GM12878 (cell line): Measurements from ENCODE around the gene PHF11. TPM values are rescaled to one million over a fixed set of nuclear protein-coding genes. Genes with fewer than 3 reads are reported as not detected.

ENCODE experiments used
- ATAC-seq: fragments of 200-7000 bp; cut with Tn5 transposase; 3 replicates; pipeline ENCODE4 v1.9.1; 2020; ENCODE audit warnings: mild to moderate bottlenecking, moderate library complexity
- BruUV-seq: library from RNA; stranded (reverse); fragments of 400-500 nt; replicated peaks from 2 replicates; lab custom pipeline; 2021; lab: Mats Ljungman, UMichigan
- CTCF ChIA-PET: fragments of 300-600 bp; sonication (Branson Sonifier 250); formaldehyde crosslinking; extraction: SDS; loops from one replicate; lab custom pipeline; 2021; ENCODE audit warnings: inconsistent platforms; lab: Yijun Ruan, JAX
- POLR2A ChIA-PET: fragments of 350-600 bp; formaldehyde crosslinking; extraction: SDS; loops from one replicate; lab custom pipeline; 2021; ENCODE audit warnings: inconsistent platforms; lab: Charles Lee
- RAD21 ChIA-PET: fragments of 300-600 bp; sonication (Branson Sonifier 250); formaldehyde crosslinking; loops from one replicate; lab custom pipeline; 2023; ENCODE audit warnings: antibody characterized with exemption; ENCODE audit not compliant: unreplicated experiment; lab: Charles Lee
- SMC1A ChIA-PET: fragments of 300-600 bp; sonication (Branson Sonifier 250); formaldehyde crosslinking; loops from one replicate; lab custom pipeline; 2023; ENCODE audit not compliant: unreplicated experiment, uncharacterized antibody; lab: Charles Lee
- DNase-seq: peaks from one replicate; pipeline ENCODE4 v3.0.0-alpha.2; 2011; ENCODE audit warnings: low read depth, low spot score
- FAIRE-seq: peaks from 3 replicates; lab custom pipeline; 2011; peaks lifted over from hg19 to GRCh38; lab: Jason Lieb, UNC
- H2AFZ ChIP-seq: 2 replicates; pipeline ENCODE4 v1.6.0; 2011; ENCODE audit warnings: low read depth, low read length, control low read depth; ENCODE audit not compliant: control insufficient read depth
- H3K27ac ChIP-seq: 2 replicates; pipeline ENCODE4 v1.5.1; 2011; ENCODE audit warnings: control low read depth; ENCODE audit not compliant: control insufficient read depth, insufficient read depth
- H3K27me3 ChIP-seq, 2 experiments: replicated peaks in 1 of 2; 2 replicates each; pipeline versions ENCODE4 v1.6.0 to v1.6.1; 2011; ENCODE audit warnings: low read length in 1 of 2; ENCODE audit not compliant: control insufficient read depth in 2 of 2, insufficient read depth in 2 of 2
- H3K36me3 ChIP-seq, 2 experiments: 2 replicates each; pipeline ENCODE4 v1.5.1; 2011; ENCODE audit warnings: low read length in 1 of 2; ENCODE audit not compliant: control insufficient read depth in 2 of 2, insufficient read depth in 2 of 2
- H3K4me1 ChIP-seq: 2 replicates; pipeline ENCODE4 v1.6.1; 2011; ENCODE audit warnings: mild to moderate bottlenecking, low read length, moderate library complexity, mixed read lengths; ENCODE audit not compliant: control insufficient read depth, insufficient read depth
- H3K4me2 ChIP-seq: 2 replicates; pipeline ENCODE4 v1.6.0; 2011; ENCODE audit warnings: control low read depth; ENCODE audit not compliant: control insufficient read depth, insufficient read depth
- H3K4me3 ChIP-seq: fragments of 200-600 bp; sonication (generic); 2 replicates; pipeline ENCODE4 v1.5.1; 2016
- H3K79me2 ChIP-seq: 2 replicates; pipeline ENCODE4 v1.6.0; 2011; ENCODE audit warnings: low read length; ENCODE audit not compliant: control insufficient read depth, insufficient read depth
- H3K9ac ChIP-seq: 2 replicates; pipeline ENCODE4 v1.8.0; 2011; ENCODE audit warnings: low read length, control low read depth, mixed read lengths; ENCODE audit not compliant: control insufficient read depth, insufficient read depth
- H3K9me3 ChIP-seq: replicated peaks from 3 replicates; pipeline ENCODE4 v1.5.1; 2011; ENCODE audit warnings: mild to moderate bottlenecking, low read length; ENCODE audit not compliant: control insufficient read depth, insufficient read depth
- H4K20me1 ChIP-seq: 2 replicates; pipeline ENCODE4 v1.6.0; 2011; ENCODE audit not compliant: control insufficient read depth, insufficient read depth
- CBX3 ChIP-seq: fragments of 200-600 bp; sonication (generic); IDR thresholded peaks from 2 replicates; pipeline ENCODE4 v1.6.1; 2016; ENCODE audit warnings: low read depth, borderline replicate concordance
- CREM ChIP-seq: IDR thresholded peaks from 2 replicates; pipeline ENCODE4 v1.6.1; 2014; ENCODE audit warnings: antibody characterized with exemption, low read depth
- SMC3 ChIP-seq: IDR thresholded peaks from 2 replicates; pipeline ENCODE4 v1.6.1; 2011; ENCODE audit warnings: low read length, improper control_type of control experiment, borderline replicate concordance
- STAT1 ChIP-seq: fragments of 450-650 bp; conservative IDR thresholded peaks from 2 replicates; pipeline ENCODE4 v1.6.1; 2014; ENCODE audit warnings: antibody characterized with exemption, mild to moderate bottlenecking
- SUZ12 ChIP-seq: fragments of 200-600 bp; sonication (generic); IDR thresholded peaks from one replicate; pipeline ENCODE4 v1.6.1; 2018; ENCODE audit warnings: antibody characterized with exemption, mild to moderate bottlenecking; ENCODE audit not compliant: unreplicated experiment
- TBL1XR1 ChIP-seq: IDR thresholded peaks from 2 replicates; pipeline ENCODE4 v1.6.1; 2012; ENCODE audit warnings: low read depth, low read length, improper control_type of control experiment
- ZNF274 ChIP-seq: IDR thresholded peaks from one replicate; pipeline ENCODE4 v1.8.0; 2011; ENCODE audit not compliant: insufficient read length, insufficient read depth
- WGBS: methylation state at CpG from one replicate; pipeline ENCODE4 v1.1.6; 2016; ENCODE audit warnings: low lambda C conversion rate; ENCODE audit not compliant: insufficient replicate concordance, insufficient coverage; ENCODE audit errors: missing lambda C conversion rate; 5-methylcytosine and 5-hydroxymethylcytosine counted together
- in situ Hi-C: fragments of 300-500 bp; cut with MboI; formaldehyde crosslinking; loops from 9 replicates; pipeline ENCODE4 v1.14.3; 2018; ENCODE audit warnings: mixed read lengths
- intact Hi-C: fragments of 100-400 bp; cut with micrococcal nuclease; formaldehyde crosslinking; loops from one replicate; pipeline ENCODE4 v1.14.2; 2022; ENCODE audit not compliant: unreplicated experiment
- polyA plus RNA-seq, 11 experiments: library from polyadenylated mRNA; depleted of rRNA in 4 of 11; unstranded in 6 of 11; stranded (reverse) in 5 of 11; fragments of >200 nt; fragmentation: Nextera tagmentation in 4 of 11; fragmentation: Illumina TruSeq in 1 of 11; extraction: Ambion mirVana in 4 of 11; extraction: Trizol in 1 of 11; gene quantifications; 1 replicate in 1 of 11; 2 replicates in 10 of 11; pipeline versions ENCODE4 v1.2.1 to v1.2.3, GENCODE V29; 2011 to 2016; ENCODE audit warnings: inconsistent platforms in 2 of 11, missing spikeins in 2 of 11, low read depth in 1 of 11
- total RNA-seq, 4 experiments: library from RNA; depleted of rRNA in 3 of 4; stranded (reverse); fragments of >200 nt in 3 of 4; fragmentation: Illumina TruSeq in 1 of 4; extraction: Trizol in 1 of 4; gene quantifications; 2 replicates each; pipeline versions ENCODE4 v1.2.1 to v1.2.3, GENCODE V29; 2013 to 2021
- TF ChIP-seq, protein P1 (sequence below): fragments of 450-650 bp; IDR thresholded peaks from 2 replicates; pipeline ENCODE4 v1.6.1; 2017; ENCODE audit warnings: antibody characterized with exemption, mild to moderate bottlenecking, moderate library complexity
- TF ChIP-seq, protein P2 (sequence below): IDR thresholded peaks from 2 replicates; pipeline ENCODE4 v1.6.1; 2012; ENCODE audit warnings: low read depth, low read length, improper control_type of control experiment
- TF ChIP-seq, protein P3 (sequence below): fragments of 450-650 bp; IDR thresholded peaks from 2 replicates; pipeline ENCODE4 v1.6.1; 2017; ENCODE audit warnings: low read depth, mild to moderate bottlenecking, moderate library complexity

PHF11 gene
- total and polyA plus RNA-seq, 10 of the 15 experiments (the other 5 are each of a cell fraction or from before 2014, with no cell fraction given): 16.9 to 77.3 (median 32.7) TPM

DNA sequence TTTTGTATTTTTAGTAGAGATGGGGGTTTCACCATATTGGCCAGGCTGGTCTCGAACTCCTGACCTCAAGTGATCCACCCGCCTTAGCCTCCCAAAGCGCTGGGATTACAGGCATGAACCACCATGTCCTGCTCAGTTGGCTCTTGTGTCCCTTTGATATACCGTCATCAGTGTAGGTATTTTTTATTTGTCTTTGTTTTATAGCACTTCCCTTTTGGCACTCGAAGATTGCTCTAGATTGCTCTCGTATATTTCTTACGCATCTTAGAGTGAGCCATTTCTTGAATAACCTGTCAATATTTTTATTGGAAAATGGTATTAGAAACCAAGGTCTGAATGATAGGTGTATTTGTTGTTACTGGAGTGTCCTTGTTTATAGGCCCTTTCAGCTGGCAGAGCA, 42.3 kb upstream of the PHF11 start:
- no peaks in the 10 kb centered on the region for H3K36me3 ChIP-seq
- ChIA-PET CTCF (no interaction called here), POLR2A (interaction anchor here (3.5 kb wide), 1 partner anchor 10 kb away, joined by 25 read pairs; the partner anchor contains the start of genes CAB39L and SETDB2), SMC1A (interaction anchor here (1.5 kb wide), 1 partner anchor 9 kb away, joined by 6 read pairs; the partner anchor contains the start of genes CAB39L and SETDB2), RAD21 (interaction anchor here (1.5 kb wide), 1 partner anchor 10 kb away, joined by 3 read pairs; the partner anchor contains the start of gene CAB39L)
- peaks cover 14% of the 10 kb centered on the region; the same call in 1 of the 2 replicates for H3K4me1 ChIP-seq
- H3K27ac ChIP-seq: no peak overlapping the region
- peaks cover 12% of the 10 kb centered on the region for H3K79me2 ChIP-seq
- TF ChIP-seq TBL1XR1 (no peak), CREM (no peak), CBX3 (no peak), ZNF274 (no peak), SMC3 (no peak), STAT1 (no peak), SUZ12 (no peak)
- TF ChIP-seq, protein P1, sequence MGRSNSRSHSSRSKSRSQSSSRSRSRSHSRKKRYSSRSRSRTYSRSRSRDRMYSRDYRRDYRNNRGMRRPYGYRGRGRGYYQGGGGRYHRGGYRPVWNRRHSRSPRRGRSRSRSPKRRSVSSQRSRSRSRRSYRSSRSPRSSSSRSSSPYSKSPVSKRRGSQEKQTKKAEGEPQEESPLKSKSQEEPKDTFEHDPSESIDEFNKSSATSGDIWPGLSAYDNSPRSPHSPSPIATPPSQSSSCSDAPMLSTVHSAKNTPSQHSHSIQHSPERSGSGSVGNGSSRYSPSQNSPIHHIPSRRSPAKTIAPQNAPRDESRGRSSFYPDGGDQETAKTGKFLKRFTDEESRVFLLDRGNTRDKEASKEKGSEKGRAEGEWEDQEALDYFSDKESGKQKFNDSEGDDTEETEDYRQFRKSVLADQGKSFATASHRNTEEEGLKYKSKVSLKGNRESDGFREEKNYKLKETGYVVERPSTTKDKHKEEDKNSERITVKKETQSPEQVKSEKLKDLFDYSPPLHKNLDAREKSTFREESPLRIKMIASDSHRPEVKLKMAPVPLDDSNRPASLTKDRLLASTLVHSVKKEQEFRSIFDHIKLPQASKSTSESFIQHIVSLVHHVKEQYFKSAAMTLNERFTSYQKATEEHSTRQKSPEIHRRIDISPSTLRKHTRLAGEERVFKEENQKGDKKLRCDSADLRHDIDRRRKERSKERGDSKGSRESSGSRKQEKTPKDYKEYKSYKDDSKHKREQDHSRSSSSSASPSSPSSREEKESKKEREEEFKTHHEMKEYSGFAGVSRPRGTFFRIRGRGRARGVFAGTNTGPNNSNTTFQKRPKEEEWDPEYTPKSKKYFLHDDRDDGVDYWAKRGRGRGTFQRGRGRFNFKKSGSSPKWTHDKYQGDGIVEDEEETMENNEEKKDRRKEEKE: no peak
- TF ChIP-seq, protein P2, sequence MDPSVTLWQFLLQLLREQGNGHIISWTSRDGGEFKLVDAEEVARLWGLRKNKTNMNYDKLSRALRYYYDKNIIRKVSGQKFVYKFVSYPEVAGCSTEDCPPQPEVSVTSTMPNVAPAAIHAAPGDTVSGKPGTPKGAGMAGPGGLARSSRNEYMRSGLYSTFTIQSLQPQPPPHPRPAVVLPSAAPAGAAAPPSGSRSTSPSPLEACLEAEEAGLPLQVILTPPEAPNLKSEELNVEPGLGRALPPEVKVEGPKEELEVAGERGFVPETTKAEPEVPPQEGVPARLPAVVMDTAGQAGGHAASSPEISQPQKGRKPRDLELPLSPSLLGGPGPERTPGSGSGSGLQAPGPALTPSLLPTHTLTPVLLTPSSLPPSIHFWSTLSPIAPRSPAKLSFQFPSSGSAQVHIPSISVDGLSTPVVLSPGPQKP: no peak
- TF ChIP-seq, protein P3, sequence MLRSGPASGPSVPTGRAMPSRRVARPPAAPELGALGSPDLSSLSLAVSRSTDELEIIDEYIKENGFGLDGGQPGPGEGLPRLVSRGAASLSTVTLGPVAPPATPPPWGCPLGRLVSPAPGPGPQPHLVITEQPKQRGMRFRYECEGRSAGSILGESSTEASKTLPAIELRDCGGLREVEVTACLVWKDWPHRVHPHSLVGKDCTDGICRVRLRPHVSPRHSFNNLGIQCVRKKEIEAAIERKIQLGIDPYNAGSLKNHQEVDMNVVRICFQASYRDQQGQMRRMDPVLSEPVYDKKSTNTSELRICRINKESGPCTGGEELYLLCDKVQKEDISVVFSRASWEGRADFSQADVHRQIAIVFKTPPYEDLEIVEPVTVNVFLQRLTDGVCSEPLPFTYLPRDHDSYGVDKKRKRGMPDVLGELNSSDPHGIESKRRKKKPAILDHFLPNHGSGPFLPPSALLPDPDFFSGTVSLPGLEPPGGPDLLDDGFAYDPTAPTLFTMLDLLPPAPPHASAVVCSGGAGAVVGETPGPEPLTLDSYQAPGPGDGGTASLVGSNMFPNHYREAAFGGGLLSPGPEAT: no peak
- H3K27me3 ChIP-seq: no peaks in the 10 kb centered on the region
- no peaks in the 10 kb centered on the region for H3K9me3 ChIP-seq
- intact Hi-C loops: no loop called here
- in situ Hi-C loops: loop anchor here (10.0 kb wide), 1 partner anchor 469 kb away; no protein-coding TSS in a partner anchor
- H3K9ac ChIP-seq: no peak overlapping the region
- H3K4me3 ChIP-seq: no peak overlapping the region
- no peaks in the 10 kb centered on the region for H4K20me1 ChIP-seq
- H3K4me2 ChIP-seq: no peak overlapping the region
- WGBS: 82% methylated on average over 7 of the region's 7 CpGs
- no peak overlapping the region for H2AFZ ChIP-seq
- no peak for DNase-seq
- no peak for ATAC-seq
- no TSS peak for BruUV-seq
- FAIRE-seq: no peak
